Measurements from ENCODE around the gene SCUBE2. TPM values are rescaled to one million over a fixed set of nuclear protein-coding genes. Genes with fewer than 3 reads are reported as not detected.

SCUBE2 gene
- total and polyA plus RNA-seq, 12 donors, result 0.22 to 4.1 (median 1.5) TPM

DNA sequence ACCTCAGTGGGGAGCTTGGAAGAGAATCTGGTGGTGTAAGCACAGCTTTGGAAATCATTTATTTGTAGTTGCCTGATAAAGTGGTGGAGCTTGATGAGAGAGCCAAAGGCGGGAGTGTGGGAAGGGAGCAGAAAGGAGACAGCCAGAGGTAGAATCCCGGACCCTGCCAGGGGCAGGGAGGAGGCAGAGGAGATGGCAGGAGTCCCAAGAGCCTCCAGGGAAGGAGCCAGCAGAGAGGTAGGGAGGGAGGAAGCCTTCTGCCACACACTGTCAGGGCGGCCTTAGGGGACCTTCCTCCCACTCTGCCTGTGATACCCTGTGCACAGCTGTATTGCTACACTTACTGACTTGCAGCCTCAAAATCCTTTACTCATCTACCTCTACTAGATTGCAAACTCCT lies 15.4 kb downstream of the SCUBE2 start:
- Histone ChIP-seq H3K27ac (no peak overlapping the region), H3K4me1 (peaks cover 0 to 6% (median 0%) of the 10 kb centered on the region in 9 donors), H3K27me3 (no peaks in the 10 kb centered on the region), H3K36me3 (no peaks in the 10 kb centered on the region), H3K9me3 (no peaks in the 10 kb centered on the region), H3K4me3 (no peak overlapping the region)
- TF ChIP-seq, protein P1, sequence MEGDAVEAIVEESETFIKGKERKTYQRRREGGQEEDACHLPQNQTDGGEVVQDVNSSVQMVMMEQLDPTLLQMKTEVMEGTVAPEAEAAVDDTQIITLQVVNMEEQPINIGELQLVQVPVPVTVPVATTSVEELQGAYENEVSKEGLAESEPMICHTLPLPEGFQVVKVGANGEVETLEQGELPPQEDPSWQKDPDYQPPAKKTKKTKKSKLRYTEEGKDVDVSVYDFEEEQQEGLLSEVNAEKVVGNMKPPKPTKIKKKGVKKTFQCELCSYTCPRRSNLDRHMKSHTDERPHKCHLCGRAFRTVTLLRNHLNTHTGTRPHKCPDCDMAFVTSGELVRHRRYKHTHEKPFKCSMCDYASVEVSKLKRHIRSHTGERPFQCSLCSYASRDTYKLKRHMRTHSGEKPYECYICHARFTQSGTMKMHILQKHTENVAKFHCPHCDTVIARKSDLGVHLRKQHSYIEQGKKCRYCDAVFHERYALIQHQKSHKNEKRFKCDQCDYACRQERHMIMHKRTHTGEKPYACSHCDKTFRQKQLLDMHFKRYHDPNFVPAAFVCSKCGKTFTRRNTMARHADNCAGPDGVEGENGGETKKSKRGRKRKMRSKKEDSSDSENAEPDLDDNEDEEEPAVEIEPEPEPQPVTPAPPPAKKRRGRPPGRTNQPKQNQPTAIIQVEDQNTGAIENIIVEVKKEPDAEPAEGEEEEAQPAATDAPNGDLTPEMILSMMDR (IDR thresholded peaks at IDR 0.05), result no peak
- DNase-seq, result no peak
- intact Hi-C loops (cut with DNase I), result no loop called here
- 91 to 95% methylated on average over 3 of the region's 3 CpGs for WGBS, 2 donors
- peak in 1 of 8 donors; percentile 23 for ATAC-seq

- H3K27me3 ChIP-seq, result no peaks in the 10 kb centered on the region
- no peak overlapping the region for H3K27ac ChIP-seq
- no peak overlapping the region for H3K4me3 ChIP-seq
- 43 to 58% methylated on average over 4 of the region's 4 CpGs for WGBS, 2 donors
- no peaks in the 10 kb centered on the region for H3K9me3 ChIP-seq
- DNase-seq (no peak), ATAC-seq (peak in 7 of 8 donors; percentile 43 to 75 (median 46))
- H3K4me1 ChIP-seq, result peaks cover 0 to 6% (median 0%) of the 10 kb centered on the region in 9 donors
- TF ChIP-seq, protein P1 (IDR thresholded peaks at IDR 0.05), result no peak
- no peaks in the 10 kb centered on the region for H3K36me3 ChIP-seq
- intact Hi-C loops (cut with DNase I), result no loop called here
Observed at GRCh38 chr11:9075556-9075955, 15.8 kb downstream of the SCUBE2 start.

DNA sequence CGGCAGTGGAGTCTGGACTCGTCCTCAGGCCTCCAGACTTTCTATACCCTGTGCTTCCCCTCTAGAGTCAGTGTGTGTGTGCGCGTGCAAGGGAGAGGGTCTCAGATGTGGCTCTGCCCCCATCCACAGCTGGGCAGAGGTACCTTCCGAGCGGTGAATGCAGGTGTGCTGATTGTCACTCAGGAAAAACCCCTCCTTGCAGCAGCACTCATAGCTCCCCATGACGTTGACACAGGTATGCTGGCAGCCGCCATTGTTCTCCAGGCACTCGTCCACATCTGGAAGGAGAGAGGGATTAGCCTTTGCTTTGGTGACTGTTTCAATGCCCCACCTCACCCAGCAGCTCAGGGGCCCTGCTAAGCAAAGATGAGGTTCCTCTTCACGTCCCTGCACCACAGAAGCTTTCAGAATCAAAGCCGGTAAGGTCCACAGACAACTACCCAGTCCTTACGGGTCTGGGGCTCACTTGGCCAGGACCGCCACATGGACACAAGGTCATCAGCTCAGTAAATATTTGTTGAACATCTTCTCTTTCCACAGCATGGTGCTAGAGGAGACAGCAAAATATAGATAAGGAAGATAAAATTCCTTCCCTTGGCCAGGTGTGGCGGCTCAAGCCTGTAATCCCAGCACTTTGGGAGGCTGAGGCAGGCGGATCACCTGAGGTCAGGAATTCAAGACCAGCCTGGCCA lies 16.9 kb downstream of the SCUBE2 start:
- Histone ChIP-seq H3K9me3 (no peaks in the 10 kb centered on the region), H3K4me3 (no peak overlapping the region), H3K36me3 (no peaks in the 10 kb centered on the region), H3K27ac (no peak overlapping the region), H3K4me1 (peaks cover 0 to 6% (median 0%) of the 10 kb centered on the region in 9 donors), H3K27me3 (no peaks in the 10 kb centered on the region)
- intact Hi-C loops (cut with DNase I), result no loop called here
- DNase-seq, result no peak
- TF ChIP-seq, protein P1 (IDR thresholded peaks at IDR 0.05), result no peak
- 88 to 89% methylated on average over 15 of the region's 15 CpGs for WGBS, 2 donors
- ATAC-seq, result no peak

DNA sequence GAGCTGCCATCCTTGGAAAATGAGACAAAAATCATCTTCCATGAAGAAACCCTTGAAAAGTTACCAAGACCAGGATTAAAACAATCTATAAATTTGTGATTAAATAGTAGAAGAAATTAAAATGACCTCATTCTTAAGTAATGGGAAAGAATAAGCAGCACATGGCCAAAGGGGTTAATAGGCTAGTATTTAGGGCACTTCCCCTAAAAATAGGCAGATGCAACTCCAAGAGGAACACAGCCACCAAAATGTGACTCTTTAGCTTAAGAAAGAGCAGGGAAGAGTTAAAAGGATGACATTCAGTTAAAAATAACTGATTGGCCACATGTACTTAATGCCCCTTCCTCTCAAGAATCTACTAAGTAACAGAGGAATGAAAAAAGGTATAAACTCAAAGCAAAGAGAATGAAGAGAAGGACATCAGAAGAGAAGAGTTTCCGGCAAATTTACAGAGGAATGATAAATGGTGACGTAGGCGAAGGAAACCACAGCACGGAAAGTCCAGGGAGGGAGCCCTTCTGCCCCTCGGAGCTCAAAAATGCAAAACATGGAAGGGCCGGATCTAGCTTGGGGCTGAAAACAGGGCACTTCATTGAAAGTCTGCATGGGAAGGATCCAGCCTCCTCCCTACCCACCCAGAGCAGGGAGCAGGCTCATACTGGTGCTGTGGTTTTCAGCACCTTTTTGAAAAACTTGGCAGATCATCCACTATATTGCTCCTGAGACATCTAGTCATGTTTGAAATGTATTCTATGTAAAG lies 17.8 kb downstream of the SCUBE2 start:
- H3K9me3 ChIP-seq, result no peaks in the 10 kb centered on the region
- peaks cover 0 to 6% (median 0%) of the 10 kb centered on the region in 9 donors for H3K4me1 ChIP-seq

More for the DNA sequence above, 17.8 kb downstream of the SCUBE2 start:
- intact Hi-C loops (cut with DNase I), result no loop called here
- TF ChIP-seq, protein P1 (IDR thresholded peaks at IDR 0.05), result no peak
- no peak for ATAC-seq
- Histone ChIP-seq H3K27me3 (no peaks in the 10 kb centered on the region), H3K36me3 (no peaks in the 10 kb centered on the region), H3K4me3 (no peak overlapping the region), H3K27ac (no peak overlapping the region)
- no peak for DNase-seq
- 92 to 93% methylated on average over 6 of the region's 6 CpGs for WGBS, 2 donors

All from heart right ventricle (tissue), 16 donors.